Measurements from ENCODE around the gene SLC6A18.

DNA sequence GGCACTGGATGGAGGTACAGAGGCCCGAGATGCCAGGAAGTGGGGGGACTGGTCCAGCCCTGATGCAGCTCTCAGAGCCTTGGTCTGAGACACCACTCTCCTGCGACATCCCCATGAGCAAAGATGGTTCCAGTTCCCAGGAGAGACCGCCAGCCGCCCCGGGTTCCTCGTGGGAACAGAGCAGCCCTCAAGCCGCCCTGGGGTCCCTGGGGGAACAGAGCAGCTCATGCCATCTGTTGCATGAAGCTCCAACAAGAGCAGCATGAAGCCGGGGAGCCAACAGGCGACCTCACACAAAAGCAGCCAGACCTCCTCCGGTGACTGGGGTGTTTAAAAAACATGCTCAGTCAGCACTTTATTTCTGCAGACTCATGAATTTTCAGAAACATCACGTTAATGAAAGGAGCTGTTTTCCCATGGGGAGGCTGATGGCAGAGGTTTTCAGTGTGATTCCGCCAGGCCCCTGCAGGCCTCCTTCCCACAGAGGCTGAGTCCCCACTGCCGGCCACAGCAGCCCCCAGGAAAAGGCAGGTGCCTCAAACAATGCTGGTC is 6.2 kb downstream of the SLC6A18 start:
- no peak for TF ChIP-seq POLR2AphosphoS5 (IDR thresholded peaks at IDR 0.05)
- TF ChIP-seq, protein P1, sequence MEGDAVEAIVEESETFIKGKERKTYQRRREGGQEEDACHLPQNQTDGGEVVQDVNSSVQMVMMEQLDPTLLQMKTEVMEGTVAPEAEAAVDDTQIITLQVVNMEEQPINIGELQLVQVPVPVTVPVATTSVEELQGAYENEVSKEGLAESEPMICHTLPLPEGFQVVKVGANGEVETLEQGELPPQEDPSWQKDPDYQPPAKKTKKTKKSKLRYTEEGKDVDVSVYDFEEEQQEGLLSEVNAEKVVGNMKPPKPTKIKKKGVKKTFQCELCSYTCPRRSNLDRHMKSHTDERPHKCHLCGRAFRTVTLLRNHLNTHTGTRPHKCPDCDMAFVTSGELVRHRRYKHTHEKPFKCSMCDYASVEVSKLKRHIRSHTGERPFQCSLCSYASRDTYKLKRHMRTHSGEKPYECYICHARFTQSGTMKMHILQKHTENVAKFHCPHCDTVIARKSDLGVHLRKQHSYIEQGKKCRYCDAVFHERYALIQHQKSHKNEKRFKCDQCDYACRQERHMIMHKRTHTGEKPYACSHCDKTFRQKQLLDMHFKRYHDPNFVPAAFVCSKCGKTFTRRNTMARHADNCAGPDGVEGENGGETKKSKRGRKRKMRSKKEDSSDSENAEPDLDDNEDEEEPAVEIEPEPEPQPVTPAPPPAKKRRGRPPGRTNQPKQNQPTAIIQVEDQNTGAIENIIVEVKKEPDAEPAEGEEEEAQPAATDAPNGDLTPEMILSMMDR (IDR thresholded peaks at IDR 0.05) = no peak
- no peak for TF ChIP-seq POLR2A (IDR thresholded peaks at IDR 0.05)

All from prostate gland (tissue), 2 donors.